Astrocyte (in vitro differentiated cells and primary cell): ENCODE measurements around the gene PHKG2.
"Not testable (repeated sequence)": the region's sequence is repeated elsewhere in the genome, so short reads cannot be mapped to it uniquely, and the experiment has no call there.

Experiments used
- EZH2 ChIP-seq: IDR thresholded peaks from 2 replicates; pipeline ENCODE4 v1.6.1; 2012; ENCODE audit warnings: mild to moderate bottlenecking, low read length, inconsistent platforms; ENCODE audit not compliant: insufficient read depth
- TF ChIP-seq, protein P1 (sequence below): IDR thresholded peaks from 2 replicates; pipeline ENCODE4 v1.5.1; 2011; ENCODE audit warnings: low read depth, mild to moderate bottlenecking, inconsistent platforms, low read length, moderate library complexity; ENCODE audit not compliant: insufficient read depth

DNA sequence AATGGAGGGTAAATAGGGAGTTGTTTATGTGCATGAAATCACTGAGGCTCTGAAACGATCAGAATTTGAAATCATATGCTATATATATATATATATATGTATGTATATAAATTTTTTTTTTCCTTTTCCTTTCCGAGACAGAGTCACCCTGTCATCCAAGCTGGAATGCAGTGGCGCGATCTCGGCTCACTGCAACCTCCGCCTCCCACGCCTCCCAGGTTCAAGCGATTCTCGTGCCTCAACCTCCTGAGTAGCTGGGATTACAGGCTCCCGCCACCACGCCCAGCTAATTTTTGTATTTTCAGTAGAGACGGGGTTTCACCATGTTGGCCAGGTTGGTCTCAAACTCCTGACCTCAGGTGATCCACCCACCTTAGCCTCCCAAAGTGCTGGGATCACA is 45.2 kb upstream of the PHKG2 start:
- TF ChIP-seq, protein P1, sequence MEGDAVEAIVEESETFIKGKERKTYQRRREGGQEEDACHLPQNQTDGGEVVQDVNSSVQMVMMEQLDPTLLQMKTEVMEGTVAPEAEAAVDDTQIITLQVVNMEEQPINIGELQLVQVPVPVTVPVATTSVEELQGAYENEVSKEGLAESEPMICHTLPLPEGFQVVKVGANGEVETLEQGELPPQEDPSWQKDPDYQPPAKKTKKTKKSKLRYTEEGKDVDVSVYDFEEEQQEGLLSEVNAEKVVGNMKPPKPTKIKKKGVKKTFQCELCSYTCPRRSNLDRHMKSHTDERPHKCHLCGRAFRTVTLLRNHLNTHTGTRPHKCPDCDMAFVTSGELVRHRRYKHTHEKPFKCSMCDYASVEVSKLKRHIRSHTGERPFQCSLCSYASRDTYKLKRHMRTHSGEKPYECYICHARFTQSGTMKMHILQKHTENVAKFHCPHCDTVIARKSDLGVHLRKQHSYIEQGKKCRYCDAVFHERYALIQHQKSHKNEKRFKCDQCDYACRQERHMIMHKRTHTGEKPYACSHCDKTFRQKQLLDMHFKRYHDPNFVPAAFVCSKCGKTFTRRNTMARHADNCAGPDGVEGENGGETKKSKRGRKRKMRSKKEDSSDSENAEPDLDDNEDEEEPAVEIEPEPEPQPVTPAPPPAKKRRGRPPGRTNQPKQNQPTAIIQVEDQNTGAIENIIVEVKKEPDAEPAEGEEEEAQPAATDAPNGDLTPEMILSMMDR: not testable (repeated sequence)
- TF ChIP-seq EZH2: not testable (repeated sequence)
